ENCODE results near the gene RTN4RL1. TPM values are rescaled to one million over a fixed set of nuclear protein-coding genes. Genes with fewer than 3 reads are reported as not detected.
"Not testable (repeated sequence)": the region's sequence is repeated elsewhere in the genome, so short reads cannot be mapped to it uniquely, and the experiment has no call there.

Gene RTN4RL1
- total RNA-seq, 2 experiments from 2014 or later = 0.17 to 0.21 TPM

DNA sequence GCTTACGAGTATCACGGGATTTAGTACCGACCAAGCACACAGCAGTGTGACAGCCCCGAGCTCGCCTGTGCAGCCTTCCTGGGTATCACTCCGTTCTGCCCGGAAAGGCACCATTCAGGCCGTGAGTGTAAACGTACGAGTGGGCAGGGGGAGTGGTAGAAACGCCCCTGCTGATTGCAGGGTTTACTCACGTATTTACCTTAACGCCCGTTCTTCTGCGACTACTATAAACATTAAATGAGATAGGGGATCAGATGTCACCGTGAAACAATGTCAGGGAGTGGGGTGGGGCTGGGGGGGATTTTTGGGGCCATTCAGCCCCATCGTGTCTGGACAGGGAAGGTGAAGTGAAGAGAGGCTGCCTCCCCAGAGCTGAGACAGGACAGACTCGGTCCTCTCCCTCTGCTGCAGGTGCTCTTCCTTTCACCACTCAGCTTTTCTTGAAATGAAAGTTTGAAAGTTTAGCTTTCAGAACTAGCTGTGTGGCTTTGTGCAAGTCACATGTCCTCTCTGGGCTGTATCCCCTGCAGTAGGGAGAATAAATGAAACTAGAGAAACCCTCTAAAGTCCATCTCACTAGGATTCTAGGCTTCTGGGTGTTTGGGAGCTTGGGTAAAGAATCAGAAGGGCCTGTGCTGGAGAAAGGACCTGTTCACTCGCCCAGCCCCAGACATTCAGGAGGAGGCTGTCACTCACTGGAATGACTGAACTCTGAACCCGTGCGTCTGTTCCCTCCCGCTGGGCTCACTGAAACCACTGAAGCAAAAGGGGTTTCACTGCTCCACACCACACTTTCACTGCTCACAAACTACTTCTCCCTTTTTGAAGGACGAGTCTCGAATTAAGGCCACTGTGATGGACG, 128.7 kb downstream of the RTN4RL1 start:
- H3K9me3 Mint-ChIP-seq = no peaks in the 10 kb centered on the region
- no peaks in the 10 kb centered on the region for H3K4me1 Mint-ChIP-seq (ENCODE audit: low read depth)
- no peak overlapping the region for H3K4me3 Mint-ChIP-seq
- intact Hi-C loops (cut with micrococcal nuclease) = no loop called here
- ChIA-PET CTCF (no interaction called here), POLR2A (no interaction called here)
- peaks cover 52% of the 10 kb centered on the region for H3K36me3 Mint-ChIP-seq
- no peak overlapping the region for H3K27ac Mint-ChIP-seq
- DNase-seq = no peak
- no peaks in the 10 kb centered on the region for H3K27me3 Mint-ChIP-seq

DNA sequence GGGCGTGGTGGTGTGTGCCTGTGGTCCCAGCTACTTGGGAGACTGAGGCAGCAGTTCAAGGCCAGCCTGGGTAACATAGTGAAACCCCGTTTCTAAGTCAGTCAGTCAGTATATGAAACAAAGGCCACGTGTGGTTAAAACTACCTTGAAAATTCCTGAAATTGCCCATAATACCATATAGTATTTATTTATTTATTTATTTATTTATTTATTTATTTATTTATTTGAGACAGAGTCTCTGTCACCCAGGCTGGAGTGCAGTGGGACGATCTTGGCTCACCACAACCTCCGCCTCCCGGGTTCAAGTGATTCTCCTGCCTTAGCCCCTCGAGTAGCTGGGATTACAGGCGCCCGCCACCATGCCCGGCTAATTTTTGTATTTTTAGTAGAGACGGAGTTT, 129.7 kb downstream of the RTN4RL1 start:
- H3K4me1 Mint-ChIP-seq (ENCODE audit: low read depth); H3K27ac Mint-ChIP-seq; H3K27me3 Mint-ChIP-seq; H3K9me3 Mint-ChIP-seq; H3K4me3 Mint-ChIP-seq; intact Hi-C loops (cut with micrococcal nuclease); DNase-seq; POLR2A ChIA-PET: not testable (repeated sequence)
- CTCF ChIA-PET = interaction anchor here (0.9 kb wide), 1 partner anchor 174 kb away, joined by 3 read pairs; no protein-coding TSS in a partner anchor
- peaks cover 58% of the 10 kb centered on the region for H3K36me3 Mint-ChIP-seq

DNA sequence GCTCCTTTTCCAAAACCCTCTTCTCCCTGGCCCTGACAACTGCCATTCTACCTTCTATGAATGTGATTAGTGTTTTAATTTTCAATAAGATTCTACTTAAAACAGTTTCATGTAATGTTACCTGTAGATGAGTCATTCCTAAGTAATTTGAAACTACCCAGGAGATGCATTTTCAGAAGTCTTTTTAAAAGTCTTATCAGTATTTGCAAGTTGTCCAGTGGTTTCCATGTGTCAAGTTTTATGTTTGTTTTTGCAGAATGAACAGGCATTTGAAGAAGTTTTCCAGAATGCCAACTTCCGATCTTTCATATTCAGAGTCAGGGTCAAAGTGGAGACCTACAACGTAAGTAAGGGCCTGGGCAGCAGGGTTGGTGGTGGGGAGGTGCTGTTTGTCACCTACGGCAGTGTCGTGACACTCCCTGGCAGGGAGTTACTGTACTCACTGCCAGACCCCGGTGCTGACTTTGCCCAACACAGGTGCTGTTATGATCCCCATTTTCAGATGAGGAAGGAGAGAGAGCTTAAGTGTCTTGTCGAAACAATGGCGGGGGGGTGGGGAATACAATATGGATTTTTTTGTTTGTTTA, 130.3 kb downstream of the RTN4RL1 start:
- intact Hi-C loops (cut with micrococcal nuclease) = loop anchor here (5.0 kb wide), 1 partner anchor 147 kb away; the partner anchor contains the start of gene OVCA2
- ChIA-PET CTCF (interaction anchor here (0.9 kb wide), 1 partner anchor 174 kb away, joined by 3 read pairs; no protein-coding TSS in a partner anchor), POLR2A (no interaction called here)
- no peak for DNase-seq
- no peaks in the 10 kb centered on the region for H3K9me3 Mint-ChIP-seq
- H3K27ac Mint-ChIP-seq = no peak overlapping the region
- no peaks in the 10 kb centered on the region for H3K27me3 Mint-ChIP-seq
- H3K36me3 Mint-ChIP-seq = peaks cover 58% of the 10 kb centered on the region
- H3K4me1 Mint-ChIP-seq (ENCODE audit: low read depth) = peaks cover 6% of the 10 kb centered on the region
- H3K4me3 Mint-ChIP-seq = no peak overlapping the region

DNA sequence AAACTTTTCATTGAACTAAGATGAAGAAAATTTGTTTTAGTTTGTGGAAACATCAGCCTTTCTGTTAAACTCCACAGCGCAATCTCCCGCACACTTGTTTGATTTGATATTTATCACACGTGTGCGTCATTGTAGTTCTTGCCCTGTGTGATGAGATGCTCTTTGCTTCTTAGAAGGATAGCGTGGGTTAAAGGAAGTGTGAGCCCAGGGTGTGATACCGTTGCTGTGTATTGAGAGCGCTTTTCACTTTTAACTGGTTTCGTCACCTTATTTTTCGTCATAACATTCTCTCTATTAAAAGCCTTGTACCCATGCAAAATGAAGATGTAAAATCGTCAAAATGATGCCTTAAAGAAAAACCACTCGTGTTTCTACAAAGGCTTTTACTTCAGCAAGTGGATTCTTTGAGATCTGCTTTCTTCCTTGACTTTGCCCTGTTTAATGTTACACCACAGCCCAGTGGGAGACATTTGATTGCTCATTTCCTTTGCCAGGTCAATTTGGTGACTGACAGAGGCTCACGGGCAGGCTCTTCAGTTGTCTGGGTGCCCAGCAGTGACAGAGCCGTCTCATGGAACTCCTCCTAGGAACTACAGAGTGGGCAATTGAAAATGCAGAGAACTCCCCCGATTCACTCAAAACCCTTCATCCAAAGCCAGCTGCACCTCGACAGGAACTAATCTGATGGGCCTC, 134.2 kb downstream of the RTN4RL1 start:
- no peak overlapping the region for H3K4me3 Mint-ChIP-seq
- H3K4me1 Mint-ChIP-seq (ENCODE audit: low read depth) = peaks cover 6% of the 10 kb centered on the region
- H3K27ac Mint-ChIP-seq = peak overlapping the region; percentile 55
- DNase-seq = peak; percentile 29
- H3K27me3 Mint-ChIP-seq = no peaks in the 10 kb centered on the region
- POLR2A ChIA-PET = no interaction called here
- CTCF ChIA-PET = interaction anchor here (1.0 kb wide), 1 partner anchor 13 kb away, joined by 3 read pairs; no protein-coding TSS in a partner anchor
- H3K9me3 Mint-ChIP-seq = no peaks in the 10 kb centered on the region
- intact Hi-C loops (cut with micrococcal nuclease) = loop anchor here (5.0 kb wide), 1 partner anchor 151 kb away; the partner anchor contains the start of gene OVCA2
- H3K36me3 Mint-ChIP-seq = peaks cover 47% of the 10 kb centered on the region

DNA sequence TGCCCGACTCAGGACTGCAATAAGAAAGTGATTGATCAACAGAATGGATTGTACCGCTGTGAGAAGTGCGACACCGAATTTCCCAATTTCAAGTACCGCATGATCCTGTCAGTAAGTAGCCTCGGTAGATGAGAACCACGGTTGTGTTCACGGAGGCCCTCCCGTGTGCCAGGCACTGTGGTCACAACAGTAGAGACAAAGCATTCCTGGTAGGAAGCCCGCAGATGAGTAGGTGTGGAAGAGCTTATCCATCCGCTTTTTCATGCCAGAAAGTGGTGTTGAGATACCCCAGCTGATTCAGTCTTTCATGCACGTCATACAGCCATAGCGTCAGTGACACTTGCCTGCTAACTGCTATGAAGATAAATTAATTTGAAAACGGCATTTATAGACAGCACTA, 136.4 kb downstream of the RTN4RL1 start:
- no peaks in the 10 kb centered on the region for H3K9me3 Mint-ChIP-seq
- DNase-seq = no peak
- no peak overlapping the region for H3K27ac Mint-ChIP-seq
- peaks cover 6% of the 10 kb centered on the region for H3K4me1 Mint-ChIP-seq (ENCODE audit: low read depth)
- CTCF ChIA-PET = interaction anchor here (0.7 to 1.0 kb wide), 3 partner anchors 166 to 616 kb away, joined by 3 to 5 read pairs (median 3); no protein-coding TSS in a partner anchor
- no peak overlapping the region for H3K4me3 Mint-ChIP-seq
- peaks cover 52% of the 10 kb centered on the region for H3K36me3 Mint-ChIP-seq
- no peaks in the 10 kb centered on the region for H3K27me3 Mint-ChIP-seq
- intact Hi-C loops (cut with micrococcal nuclease) = no loop called here
- POLR2A ChIA-PET = no interaction called here

Small RNAs within 50 kb of the gene (microRNA-seq; reads per million reads assigned to microRNA genes)
- gene MIR132 (ENCODE audit: borderline microRNAs expressed, borderline number of aligned reads, borderline replicate concordance) = 1,260 reads per million, percentile 87 among the genes with 10 or more reads in this experiment
- gene MIR212 (ENCODE audit: borderline microRNAs expressed, borderline number of aligned reads, borderline replicate concordance) = 45.6 reads per million, percentile 56 among the genes with 10 or more reads in this experiment

Other genes starting within 250 kb of the RTN4RL1 start
- gene SMYD4, start 195.4 kb downstream of the RTN4RL1 start, total RNA-seq = 10 to 100 TPM; 14.5 to 15.8 TPM
- 100 to 1,000 TPM; 159 to 168 TPM for gene RPA1, start 195.3 kb downstream of the RTN4RL1 start, total RNA-seq
- gene DPH1, start 4.8 kb upstream of the RTN4RL1 start, total RNA-seq = 10 to 100 TPM; 29.4 to 31.1 TPM
- gene OVCA2, start 16.7 kb upstream of the RTN4RL1 start, total RNA-seq = 10 to 100 TPM; 31.7 to 34.8 TPM
- gene HIC1, start 29.8 kb upstream of the RTN4RL1 start, total RNA-seq = 10 to 100 TPM; 13.1 to 13.2 TPM

All from activated CD4-positive, alpha-beta memory T cell treated with anti-CD3 and anti-CD28 coated beads for 36 hours (primary cell).